COR-L47 (cell line): ENCODE data around the gene MCM3AP.

Experiments
- DNase-seq: peaks from one replicate; lab custom pipeline; 2025; lab: John Stamatoyannopoulos, UW

Gene MCM3AP

GRCh38 chr21:46273341-46273740 lies 12.1 kb downstream of the MCM3AP start:
- no peak for DNase-seq

GRCh38 chr21:46269466-46269865 lies 15.9 kb downstream of the MCM3AP start:
- DNase-seq, result no peak

- DNase-seq, result no peak
These were observed 17.0 kb downstream of the MCM3AP start for GRCh38 chr21:46268371-46268770.

GRCh38 chr21:46266946-46267345 lies 18.5 kb downstream of the MCM3AP start:
- DNase-seq, result no peak

GRCh38 chr21:46265736-46266525 lies 19.5 kb downstream of the MCM3AP start:
- DNase-seq, result no peak

- no peak for DNase-seq
These were observed 20.7 kb downstream of the MCM3AP start for GRCh38 chr21:46264690-46265144.

- DNase-seq, result no peak
These were observed 21.2 kb downstream of the MCM3AP start for GRCh38 chr21:46264046-46264689.

- no peak for DNase-seq
These were observed 28.9 kb downstream of the MCM3AP start for GRCh38 chr21:46256501-46256994.

- DNase-seq, result no peak
These were observed 29.6 kb downstream of the MCM3AP start for GRCh38 chr21:46255758-46256337.

- DNase-seq, result no peak
These were observed 30.2 kb downstream of the MCM3AP start for GRCh38 chr21:46255166-46255565.

GRCh38 chr21:46254208-46254975 lies 31.0 kb downstream of the MCM3AP start:
- DNase-seq, result no peak

- DNase-seq, result no peak
These were observed 31.7 kb downstream of the MCM3AP start for GRCh38 chr21:46253610-46254124.

- no peak for DNase-seq
These were observed 32.6 kb downstream of the MCM3AP start for GRCh38 chr21:46252840-46253239.

GRCh38 chr21:46250146-46250725 lies 35.2 kb downstream of the MCM3AP start:
- DNase-seq, result no peak

GRCh38 chr21:46248827-46249226 lies 36.6 kb downstream of the MCM3AP start:
- DNase-seq, result no peak

- DNase-seq, result no peak
These were observed 37.0 kb downstream of the MCM3AP start for GRCh38 chr21:46248422-46248782.

GRCh38 chr21:46247699-46248421 lies 37.6 kb downstream of the MCM3AP start:
- DNase-seq, result no peak

GRCh38 chr21:46246345-46246744 lies 39.1 kb downstream of the MCM3AP start:
- no peak for DNase-seq

- no peak for DNase-seq
These were observed 40.0 kb downstream of the MCM3AP start for GRCh38 chr21:46245213-46245915.

- DNase-seq, result no peak
These were observed 40.8 kb downstream of the MCM3AP start for GRCh38 chr21:46244602-46245001.
